GM18951 (cell line): ENCODE measurements around the gene CNOT10.
"Not testable (repeated sequence)": the region's sequence is repeated elsewhere in the genome, so short reads cannot be mapped to it uniquely, and the experiment has no call there.

ENCODE experiments used
- POLR2A ChIP-seq: IDR thresholded peaks from 4 replicates; pipeline ENCODE4 v1.6.1; 2011; ENCODE audit warnings: mild to moderate bottlenecking; ENCODE audit not compliant: insufficient read length, insufficient read depth; ENCODE audit errors: extremely low read depth
- in situ Hi-C: fragments of 300-500 bp; cut with MboI; formaldehyde crosslinking; loops from one replicate; pipeline ENCODE4 v1.12.0; 2022; ENCODE audit warnings: low sequenced_read_pairs, mixed read lengths, inconsistent platforms; ENCODE audit not compliant: unreplicated experiment

Gene CNOT10

DNA sequence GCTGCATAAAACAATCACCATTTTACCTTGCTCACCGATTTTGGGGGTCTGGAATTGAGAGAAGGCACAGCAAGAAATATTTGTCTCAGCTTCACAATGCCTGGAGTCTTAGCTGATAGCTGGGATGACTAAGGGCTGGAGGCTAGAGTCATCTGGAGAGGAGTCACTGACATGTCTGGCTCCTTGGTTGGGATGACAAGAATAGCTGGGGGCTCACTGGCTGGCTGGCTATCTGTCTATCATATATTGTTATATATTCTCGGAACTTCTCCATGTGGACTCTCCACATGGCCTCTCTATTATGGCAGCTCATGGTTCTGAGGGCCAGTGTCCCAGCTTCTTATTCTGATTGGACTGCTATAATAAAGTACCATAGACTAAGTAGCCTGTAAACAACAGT lies 112.8 kb downstream of the CNOT10 start:
- no peak for TF ChIP-seq POLR2A
- in situ Hi-C loops, result no loop called here

DNA sequence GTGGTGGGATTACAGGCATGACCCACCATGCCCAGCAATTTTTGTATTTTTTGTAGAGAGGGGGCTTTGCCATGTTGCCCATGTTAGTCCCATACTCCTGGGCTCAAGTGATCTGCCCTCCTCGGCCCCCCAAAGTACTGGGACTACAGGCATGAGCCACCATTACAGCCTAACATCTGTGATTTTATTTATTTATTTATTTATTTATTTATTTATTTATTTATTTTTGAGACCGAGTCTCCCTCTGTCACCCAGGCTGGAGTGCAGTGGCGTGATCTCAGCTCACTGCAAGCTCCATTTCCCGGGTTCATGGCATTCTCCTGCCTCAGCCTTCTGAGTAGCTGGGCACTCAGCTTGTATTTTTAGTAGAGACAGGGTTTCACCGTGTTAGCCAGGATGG lies 116.5 kb downstream of the CNOT10 start:
- in situ Hi-C loops, result not testable (repeated sequence)

DNA sequence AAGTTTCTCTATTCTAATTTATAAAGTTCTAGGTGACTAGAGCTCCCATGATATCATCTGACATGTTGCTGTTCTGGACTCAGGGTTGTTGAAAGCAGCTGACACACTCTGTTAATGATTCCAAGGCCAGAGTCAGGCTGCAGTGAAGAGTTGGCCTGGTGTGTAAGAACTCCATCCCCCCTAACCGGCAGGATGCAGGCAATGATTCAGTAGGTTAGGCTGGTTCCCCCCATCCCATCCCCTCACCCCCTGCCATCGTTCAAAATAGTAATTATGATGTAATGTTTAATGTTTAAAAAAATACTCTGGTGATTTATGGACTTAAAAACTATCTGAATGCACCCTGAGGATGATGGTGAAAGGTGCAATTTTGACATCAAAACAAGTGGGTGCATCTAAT lies 128.2 kb downstream of the CNOT10 start:
- in situ Hi-C loops, result no loop called here

DNA sequence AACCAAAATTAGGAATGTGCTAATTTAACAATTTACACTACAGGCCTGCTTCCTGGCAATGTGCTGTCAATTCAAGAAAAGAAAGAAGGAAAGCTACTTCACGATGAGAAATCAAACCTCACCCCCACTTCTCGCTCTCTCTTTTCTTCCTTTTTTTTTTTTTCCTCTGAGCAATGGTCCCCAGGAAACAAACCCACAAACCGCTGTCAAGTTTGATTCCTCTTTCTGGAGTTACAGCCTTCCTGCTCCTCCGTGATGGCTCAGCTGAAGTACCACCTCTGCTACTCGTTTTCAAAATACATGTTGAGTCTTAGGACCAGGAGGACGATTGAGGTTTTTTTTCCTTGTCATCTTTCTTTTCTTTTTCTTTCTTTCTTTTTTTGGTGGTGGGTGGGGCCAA lies 129.4 kb downstream of the CNOT10 start:
- in situ Hi-C loops, result no loop called here
- TF ChIP-seq POLR2A, result no peak

More for the DNA sequence above, 128.2 kb downstream of the CNOT10 start:
- no peak for TF ChIP-seq POLR2A

DNA sequence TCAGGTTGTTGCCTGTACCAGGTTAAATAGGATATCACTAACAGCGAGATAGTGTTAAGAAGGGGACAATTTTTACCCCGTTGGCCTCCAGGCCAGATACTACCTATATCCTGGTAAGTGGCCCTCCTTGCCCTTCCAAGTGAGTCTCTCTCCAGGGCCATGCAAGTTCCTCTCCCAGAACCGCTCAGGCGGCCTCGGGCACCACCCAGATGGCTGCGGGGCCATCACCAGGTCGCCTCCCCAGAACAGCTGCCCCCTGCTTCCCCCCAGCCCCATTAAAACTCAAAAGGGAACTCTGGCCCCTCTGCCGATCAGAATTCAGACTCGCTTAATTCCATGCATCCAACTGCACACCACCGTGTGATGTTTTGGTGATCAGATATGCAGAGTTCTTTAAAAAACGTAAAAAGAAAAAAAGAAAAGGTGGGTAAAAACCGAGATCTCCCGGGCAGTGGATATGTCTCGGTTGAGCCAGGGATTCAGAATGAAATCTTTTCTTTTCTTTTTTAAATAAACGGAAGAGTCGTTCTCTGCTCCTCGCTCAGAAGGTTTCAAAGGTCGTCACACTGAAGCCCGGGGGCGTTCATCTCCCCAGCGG lies 131.0 kb downstream of the CNOT10 start:
- in situ Hi-C loops, result no loop called here
- no peak for TF ChIP-seq POLR2A

DNA sequence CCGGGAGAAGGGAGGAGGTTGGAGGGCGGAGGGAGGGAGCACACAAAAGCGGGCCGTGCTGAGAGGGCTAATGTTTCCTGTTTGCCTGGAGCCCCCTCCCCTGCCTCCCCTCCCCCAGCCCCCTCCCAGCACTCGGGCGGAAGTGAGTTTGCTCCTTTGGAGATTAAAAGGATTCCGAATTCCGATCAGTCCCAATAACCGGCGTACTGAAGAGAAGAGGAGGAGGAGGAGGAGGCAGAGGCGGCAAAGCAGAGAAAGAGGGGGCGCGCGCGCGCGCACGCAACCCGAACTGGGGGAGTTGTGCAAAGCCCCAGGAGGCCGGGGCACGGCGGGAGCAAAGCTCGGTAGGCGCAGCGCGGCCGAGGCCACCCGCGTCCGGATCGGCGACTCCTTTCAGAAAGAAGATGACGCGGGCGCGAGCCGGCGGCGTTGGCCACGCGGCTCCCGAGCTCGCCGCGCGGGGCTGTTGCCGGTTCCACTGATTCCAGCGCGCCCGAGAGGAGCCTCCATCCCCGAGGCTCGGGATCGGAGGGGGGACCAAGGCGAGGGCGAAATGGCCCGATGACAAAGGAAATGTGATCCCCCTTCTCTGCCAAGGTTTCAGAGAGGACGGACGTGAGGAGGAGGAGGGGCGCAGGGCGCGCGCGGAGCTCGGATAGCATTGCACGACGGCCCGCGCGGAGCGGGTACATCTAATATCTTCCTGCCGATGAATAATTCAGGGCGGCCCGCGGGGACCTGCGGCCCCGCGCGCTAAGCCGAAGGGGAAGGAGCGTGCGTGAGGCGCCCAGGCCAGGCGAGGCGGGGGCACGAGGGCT lies 131.7 kb downstream of the CNOT10 start:
- TF ChIP-seq POLR2A, result no peak
- in situ Hi-C loops, result no loop called here

DNA sequence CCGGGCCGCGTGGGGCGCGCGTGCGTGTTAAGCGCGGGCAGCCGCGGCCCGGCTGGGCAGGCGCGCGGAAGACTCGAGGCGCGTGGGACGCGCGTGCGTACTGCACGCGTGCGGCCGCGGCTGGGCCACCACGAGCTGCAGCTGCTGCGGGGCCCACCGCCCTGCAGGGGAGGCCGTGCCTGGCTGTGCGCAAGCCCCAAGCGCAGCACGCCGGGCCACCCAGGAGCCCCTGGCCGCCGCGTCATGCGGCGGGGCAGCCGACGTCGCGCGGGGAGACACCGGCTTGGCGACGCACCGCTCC lies 132.2 kb downstream of the CNOT10 start:
- TF ChIP-seq POLR2A, result no peak
- in situ Hi-C loops, result no loop called here

DNA sequence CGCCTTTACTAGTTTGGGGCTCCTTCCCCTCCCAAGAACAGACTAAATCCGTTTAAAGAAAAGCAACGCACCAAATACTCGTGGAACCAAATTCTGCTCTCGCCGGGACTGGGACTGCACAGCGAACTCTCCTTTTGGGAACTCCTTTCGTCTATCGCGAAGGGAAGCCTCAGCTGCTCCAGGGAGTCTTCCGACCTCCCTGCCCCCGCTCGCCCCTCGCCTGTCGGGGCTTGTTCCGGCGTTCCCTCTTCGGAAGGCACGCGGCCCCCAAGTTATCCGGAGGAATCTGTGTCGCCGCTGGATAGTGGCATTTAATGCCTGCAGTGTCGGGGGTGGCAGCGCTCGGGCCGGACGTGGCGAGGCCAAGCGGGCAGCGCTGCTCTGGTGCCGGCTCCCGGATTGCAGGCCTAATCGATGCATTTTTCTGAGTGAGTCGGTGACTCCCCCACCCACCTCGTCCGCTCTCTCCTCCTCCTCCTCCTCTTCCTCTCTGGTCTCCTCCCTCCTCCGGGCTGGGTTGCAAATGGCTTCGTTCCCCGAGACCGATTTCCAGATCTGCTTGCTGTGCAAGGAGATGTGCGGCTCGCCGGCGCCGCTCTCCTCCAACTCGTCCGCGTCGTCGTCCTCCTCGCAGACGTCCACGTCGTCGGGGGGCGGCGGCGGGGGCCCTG lies 132.7 kb downstream of the CNOT10 start, which contains the start of gene TRIM71:
Gene TRIM71, plus strand, starts transcription at position 440 of the 671 bp plus-strand sequence. Its CDS starts 84 bp downstream, at position 524.
- no peak for TF ChIP-seq POLR2A
- in situ Hi-C loops, result no loop called here

DNA sequence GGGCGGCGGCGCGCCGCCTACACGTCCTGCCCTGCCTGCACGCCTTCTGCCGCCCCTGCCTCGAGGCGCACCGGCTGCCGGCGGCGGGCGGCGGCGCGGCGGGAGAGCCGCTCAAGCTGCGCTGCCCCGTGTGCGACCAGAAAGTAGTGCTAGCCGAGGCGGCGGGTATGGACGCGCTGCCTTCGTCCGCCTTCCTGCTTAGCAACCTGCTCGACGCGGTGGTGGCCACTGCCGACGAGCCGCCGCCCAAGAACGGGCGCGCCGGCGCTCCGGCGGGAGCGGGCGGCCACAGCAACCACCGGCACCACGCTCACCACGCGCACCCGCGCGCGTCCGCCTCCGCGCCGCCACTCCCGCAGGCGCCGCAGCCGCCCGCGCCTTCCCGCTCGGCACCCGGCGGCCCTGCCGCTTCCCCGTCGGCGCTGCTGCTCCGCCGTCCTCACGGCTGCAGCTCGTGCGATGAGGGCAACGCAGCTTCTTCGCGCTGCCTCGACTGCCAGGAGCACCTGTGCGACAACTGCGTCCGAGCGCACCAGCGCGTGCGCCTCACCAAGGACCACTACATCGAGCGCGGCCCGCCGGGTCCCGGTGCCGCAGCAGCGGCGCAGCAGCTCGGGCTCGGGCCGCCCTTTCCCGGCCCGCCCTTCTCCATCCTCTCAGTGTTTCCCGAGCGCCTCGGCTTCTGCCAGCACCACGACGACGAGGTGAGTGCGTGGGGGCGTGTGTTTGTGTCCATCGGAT lies 133.4 kb downstream of the CNOT10 start:
- in situ Hi-C loops, result no loop called here
- TF ChIP-seq POLR2A, result no peak

DNA sequence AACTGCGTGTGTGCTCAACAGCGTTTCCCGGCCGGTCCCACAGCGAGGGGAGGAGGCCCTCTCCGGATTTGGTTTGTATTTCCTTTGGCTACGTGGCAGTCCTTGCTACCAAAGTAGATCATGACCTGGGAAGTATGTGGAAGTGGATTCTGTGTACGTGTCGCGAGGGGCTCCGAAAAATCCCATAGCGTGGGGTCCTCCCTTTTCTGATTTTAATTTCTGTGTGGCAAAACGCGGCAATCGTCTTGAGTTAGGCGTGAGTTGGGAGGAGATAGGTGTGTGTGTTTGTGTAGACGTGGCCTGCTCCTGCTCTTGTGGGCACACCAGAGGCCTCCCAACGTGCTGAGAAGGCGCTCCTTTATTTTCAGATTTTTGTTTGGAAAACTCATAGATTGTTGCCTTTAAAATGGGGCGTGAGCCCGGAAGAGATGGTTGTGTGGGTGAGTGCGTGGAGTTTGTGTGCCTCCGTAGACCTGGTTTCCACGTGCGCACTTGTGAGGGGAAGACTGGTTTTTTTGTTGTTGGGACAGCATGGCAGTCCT lies 134.1 kb downstream of the CNOT10 start:
- no peak for TF ChIP-seq POLR2A
- in situ Hi-C loops, result no loop called here

DNA sequence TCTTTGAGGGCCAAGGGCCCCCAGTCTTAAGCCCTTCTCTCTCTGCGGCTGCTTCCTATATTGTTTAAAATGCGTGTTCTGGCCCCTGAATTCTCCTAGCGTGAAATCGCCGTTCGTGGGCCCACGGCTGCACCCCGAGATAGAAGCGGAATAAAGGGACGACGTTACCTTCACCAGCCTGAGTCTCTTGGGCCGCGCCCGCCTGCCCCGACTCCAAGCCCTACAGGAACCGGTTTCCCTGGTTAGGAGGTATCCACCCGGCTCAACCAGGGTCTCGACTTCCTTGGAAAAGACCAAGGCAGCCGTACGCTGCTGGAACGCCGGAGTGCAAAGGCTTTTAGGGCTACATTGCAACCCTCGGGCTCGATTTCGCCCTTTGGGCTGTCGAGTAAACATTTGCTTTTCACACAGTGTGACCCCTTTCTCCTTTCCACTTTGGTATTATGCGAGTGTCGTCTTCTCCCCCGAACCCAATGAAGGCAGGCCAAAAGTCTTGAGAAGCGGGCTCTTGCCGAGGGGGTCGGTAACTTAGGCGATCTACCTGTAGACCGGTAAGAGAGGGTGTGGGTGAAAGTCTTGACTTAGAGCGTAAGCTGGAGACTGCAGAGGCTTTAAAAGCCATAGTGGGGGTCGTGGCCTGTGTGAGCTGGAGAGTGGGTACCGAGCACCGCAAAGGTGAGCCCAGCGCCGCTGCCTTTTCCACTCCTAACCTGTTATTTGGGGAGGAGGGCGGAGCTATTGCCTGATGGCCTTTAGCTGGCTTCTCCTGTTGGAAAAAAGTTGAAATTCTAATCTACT lies 134.8 kb downstream of the CNOT10 start:
- no peak for TF ChIP-seq POLR2A
- in situ Hi-C loops, result no loop called here

DNA sequence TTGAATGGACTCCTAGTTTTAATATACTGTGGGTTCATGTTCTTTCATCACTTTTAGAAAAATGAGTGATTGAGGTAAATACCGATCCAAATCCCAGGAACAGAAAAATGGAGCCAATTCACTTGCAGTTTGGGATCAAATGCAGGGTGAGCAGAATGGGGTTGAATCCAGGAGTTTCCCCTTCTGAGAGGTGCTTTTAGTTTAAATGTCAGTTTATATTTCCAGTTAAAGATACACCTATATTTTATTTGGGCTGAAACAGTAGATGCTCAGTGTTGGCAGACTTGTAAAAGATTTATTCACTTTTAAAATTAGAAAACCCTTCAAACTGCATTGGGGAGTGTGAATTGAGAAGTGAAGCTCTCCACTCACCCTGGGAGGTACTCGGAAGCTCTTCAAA lies 135.4 kb downstream of the CNOT10 start:
- in situ Hi-C loops, result no loop called here
- TF ChIP-seq POLR2A, result no peak
